HG02840 (cell line): ENCODE data around the gene CCDC102B.
"Not testable (repeated sequence)": the region's sequence is repeated elsewhere in the genome, so short reads cannot be mapped to it uniquely, and the experiment has no call there.

Experiments used
- ATAC-seq: cut with Tn5 transposase; IDR thresholded peaks from one replicate; pipeline ENCODE4 v1.9.1; 2021; ENCODE audit warnings: mild to moderate bottlenecking, moderate library complexity, moderate number of reproducible peaks; ENCODE audit not compliant: unreplicated experiment, low FRiP score

The CCDC102B gene

GRCh38 chr18:68826121-68826520 is 28.2 kb downstream of the CCDC102B start:
- no peak for ATAC-seq

- ATAC-seq = no peak
These were observed 32.6 kb downstream of the CCDC102B start for GRCh38 chr18:68830256-68831045.

GRCh38 chr18:68833756-68834155 is 35.9 kb downstream of the CCDC102B start:
- no peak for ATAC-seq

GRCh38 chr18:68837665-68838451 is 40.0 kb downstream of the CCDC102B start:
- ATAC-seq = no peak

- no peak for ATAC-seq
These were observed 41.8 kb downstream of the CCDC102B start for GRCh38 chr18:68839701-68840100.

GRCh38 chr18:68840554-68841263 is 42.8 kb downstream of the CCDC102B start:
- no peak for ATAC-seq

DNA sequence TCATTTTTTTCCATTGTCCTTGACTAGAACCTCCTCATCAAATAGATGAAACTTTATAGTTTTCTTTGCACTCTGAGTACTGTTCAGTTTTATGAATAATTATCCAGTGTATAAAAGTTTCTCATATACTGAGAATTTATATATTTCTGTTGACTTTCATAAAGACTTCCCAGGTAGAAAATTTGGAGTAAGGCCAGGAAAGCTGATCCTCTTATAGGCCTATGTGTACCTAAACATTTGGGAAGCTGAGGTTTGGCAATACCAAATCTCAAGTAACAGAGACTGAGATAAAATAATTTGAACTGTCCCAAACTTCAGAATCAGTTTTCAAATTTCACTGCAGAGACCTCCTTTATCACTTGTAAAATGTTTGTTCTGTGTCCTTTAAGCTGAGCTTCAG is 43.4 kb downstream of the CCDC102B start:
- no peak for ATAC-seq

DNA sequence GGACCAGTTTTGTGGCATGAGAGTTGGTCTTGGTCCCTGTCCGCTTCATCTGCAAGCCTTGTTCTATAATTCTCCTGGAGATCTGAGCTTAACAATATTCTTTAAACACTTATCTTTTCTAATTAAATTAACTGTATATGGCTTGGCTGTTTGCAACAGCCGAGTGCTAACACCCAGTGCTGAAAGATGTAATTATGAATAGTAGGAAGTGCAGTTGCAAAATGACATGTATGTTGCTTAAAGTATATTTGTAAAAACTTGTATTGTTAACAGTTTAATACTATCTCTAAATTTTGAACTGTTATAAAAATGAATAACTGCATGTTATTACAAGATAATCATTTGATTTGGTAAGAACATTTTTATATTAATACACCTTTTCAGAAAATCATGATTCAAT is 45.1 kb downstream of the CCDC102B start:
- no peak for ATAC-seq

DNA sequence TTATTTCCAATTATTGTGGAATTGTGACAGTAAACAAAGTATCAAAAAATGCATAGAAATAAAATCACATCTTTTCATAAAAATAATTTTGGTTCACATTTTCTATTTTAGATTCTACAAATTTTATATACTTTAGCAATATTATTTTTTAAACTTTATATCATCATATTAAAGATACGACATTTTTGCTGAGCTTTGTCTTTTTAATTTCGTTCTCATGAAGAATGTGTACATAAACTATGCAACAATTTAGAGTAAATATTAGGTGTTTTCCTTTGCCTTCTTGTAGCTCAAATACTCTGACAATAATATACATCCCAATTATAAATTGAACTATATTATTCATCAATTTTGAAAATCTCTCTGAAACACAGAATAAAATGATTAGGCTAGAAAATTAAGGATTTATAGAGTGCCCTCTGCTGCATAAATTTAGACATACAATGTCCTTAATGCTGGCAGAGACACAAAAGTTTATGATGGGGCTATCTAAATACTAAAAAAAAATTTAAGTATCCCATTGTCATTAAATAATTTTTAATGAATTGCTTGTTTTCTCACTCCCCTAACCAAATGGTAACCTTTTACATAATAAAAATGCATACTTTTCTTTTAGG is 45.7 kb downstream of the CCDC102B start:
- ATAC-seq = no peak

DNA sequence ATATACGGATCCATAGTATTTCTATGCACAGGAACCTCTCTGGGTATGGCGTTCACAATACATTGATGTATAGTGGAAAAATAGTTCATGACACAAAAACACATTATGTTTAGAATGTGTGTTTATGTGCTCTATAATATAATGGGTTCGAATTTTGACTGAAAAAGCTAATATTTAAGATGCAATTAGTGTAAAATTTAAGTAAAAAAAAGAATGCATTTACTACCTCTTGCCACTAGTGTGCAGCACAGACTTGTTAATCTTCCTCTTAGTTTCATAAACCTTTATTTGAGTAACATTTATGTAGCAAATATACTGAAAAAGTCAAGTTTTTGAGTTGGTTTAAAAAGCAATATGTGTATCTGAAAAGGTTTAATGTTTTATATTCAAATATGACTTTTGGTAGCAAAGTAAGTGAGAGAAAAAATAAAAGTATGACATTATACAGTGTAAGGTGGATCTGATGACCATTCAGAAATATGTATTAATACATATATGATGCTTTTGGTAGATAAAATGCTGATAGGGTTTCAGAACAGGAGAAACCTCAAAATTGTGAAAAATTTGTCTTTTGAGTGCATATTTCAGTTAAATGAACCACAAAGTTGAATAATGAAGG is 49.4 kb downstream of the CCDC102B start:
- ATAC-seq = no peak

DNA sequence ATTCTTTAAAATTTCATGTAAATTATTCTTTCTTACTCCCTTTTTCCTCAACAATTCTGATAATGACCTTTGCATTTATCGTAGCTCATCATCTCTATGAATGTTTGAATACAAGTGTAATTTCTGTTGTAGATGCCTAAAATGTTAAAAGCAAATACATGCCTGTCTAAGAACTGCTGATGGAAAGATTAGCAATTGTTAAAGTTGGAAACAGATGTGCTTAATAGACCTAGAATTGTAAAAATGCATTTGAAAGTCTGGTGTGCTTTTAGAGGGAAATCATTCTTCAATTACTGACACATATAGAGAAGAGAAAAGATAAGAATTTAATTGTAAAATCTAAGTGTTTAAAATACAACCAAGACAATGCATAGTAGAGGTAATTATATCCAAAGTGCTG is 50.4 kb downstream of the CCDC102B start:
- ATAC-seq = no peak

- ATAC-seq = no peak
These were observed 57.0 kb downstream of the CCDC102B start for GRCh38 chr18:68854786-68855391.

GRCh38 chr18:68855491-68855890 is 57.6 kb downstream of the CCDC102B start:
- no peak for ATAC-seq

DNA sequence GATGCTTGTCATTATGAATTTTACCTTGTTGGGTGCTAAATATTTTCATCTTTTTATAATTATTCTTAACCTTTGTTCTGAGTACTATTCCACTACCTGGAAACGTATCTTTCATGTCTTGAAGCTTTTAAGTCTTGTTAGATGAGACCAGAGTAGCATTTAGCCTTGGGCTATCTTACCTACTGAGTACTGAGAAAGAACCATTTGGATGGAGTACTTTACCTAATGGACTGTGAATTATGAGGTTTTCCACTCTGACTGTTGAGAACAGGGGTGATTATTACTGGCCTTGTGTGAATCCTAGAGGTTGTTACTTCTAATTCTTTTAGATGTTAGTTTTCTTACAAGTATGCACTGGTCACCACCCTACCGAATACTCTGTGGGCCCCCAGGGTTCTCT is 63.5 kb downstream of the CCDC102B start:
- no peak for ATAC-seq

GRCh38 chr18:68865021-68865420 is 67.1 kb downstream of the CCDC102B start:
- no peak for ATAC-seq

DNA sequence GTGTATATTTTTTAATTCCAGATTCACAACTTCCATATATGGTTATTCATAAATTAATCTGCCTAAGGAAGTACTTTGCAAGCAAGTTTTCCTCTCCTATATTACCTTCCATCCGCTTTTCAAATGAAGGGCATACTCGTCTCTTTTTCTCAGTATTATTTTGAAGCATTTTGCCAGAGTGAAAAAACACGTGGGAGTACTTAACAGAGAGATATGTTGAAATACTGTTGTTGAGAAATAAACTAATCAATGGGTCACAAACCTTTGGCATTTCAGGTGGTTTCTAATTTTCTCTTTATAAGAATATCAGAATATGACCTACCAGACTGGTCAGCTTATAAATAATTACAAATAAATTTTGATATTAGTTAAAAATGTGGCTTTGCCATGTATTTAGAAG is 67.6 kb downstream of the CCDC102B start:
- no peak for ATAC-seq

DNA sequence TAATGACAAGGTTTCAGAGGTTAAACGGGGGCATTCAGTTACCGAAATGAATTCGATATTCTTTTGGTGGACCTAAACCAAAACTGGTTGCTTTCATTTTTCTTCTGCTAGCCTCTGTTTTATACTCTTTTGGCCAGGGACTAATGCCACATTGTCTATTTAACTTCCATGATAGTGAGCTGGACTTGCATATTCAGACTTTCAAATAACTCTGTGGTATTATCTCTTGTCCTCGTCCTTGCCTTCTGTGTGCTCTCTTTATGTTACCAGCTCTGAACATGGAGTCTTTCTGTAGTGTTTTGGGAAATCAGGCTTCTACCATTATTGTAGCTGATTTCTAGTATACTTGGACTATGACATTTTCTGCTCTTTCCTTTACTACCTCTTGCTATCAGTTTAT is 75.1 kb downstream of the CCDC102B start:
- no peak for ATAC-seq

DNA sequence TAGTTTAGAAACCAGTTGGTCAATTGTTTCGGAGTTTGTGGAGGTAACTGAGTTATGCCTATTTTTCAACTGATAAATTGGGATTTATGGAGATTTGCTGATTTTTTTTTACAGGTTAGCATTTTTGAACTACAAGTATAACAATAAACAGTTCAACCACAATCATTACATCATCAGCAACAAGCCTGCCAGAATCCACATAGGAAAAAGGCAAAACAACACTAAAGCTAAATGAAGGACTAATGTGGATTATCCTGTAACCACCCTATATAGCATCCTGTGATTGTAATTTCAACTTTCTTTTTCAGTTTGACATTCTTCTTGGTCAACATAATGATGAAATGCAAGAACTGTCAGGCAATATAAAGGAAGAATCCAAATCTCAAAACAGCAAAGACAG is 76.5 kb downstream of the CCDC102B start:
- no peak for ATAC-seq

DNA sequence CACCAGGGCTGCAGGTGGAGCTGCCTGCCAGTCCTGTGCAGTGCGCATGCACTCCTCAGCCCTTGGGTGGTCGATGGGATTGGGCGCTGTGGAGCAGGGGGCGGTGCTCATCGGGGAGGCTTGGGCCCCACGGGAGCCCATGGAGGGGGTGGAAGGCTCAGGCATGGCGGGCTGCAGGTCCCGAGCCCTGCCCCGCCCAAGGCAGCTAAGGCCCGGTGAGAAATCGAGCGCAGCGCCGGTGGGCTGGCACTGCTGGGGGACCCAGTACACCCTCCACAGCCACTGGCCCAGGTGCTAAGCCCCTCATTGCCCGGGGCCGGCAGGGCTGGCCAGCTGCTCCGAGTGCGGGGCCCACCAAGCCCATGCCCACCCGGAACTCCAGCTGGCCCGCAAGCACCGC is 82.1 kb downstream of the CCDC102B start:
- ATAC-seq = not testable (repeated sequence)

DNA sequence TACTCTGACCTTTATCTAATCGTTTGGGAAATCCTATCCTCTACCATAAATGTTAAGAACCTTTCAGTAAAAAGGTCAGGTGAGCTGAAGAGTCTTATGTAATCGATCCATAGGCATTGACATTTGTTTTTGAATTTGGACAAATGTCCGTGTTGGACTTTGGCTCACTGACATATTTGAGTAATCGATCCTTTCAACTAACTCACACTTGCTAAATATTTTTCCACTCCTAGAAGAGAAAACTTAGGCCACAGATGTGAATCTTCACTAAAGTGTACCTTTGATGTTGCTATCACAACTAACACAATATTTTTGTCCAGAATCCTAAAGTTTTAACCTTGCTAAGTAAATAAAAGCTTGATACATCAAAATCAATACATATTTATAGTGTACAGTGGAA is 89.5 kb downstream of the CCDC102B start:
- no peak for ATAC-seq
